Measurements from ENCODE around the gene FCN1.

FCN1 gene

DNA sequence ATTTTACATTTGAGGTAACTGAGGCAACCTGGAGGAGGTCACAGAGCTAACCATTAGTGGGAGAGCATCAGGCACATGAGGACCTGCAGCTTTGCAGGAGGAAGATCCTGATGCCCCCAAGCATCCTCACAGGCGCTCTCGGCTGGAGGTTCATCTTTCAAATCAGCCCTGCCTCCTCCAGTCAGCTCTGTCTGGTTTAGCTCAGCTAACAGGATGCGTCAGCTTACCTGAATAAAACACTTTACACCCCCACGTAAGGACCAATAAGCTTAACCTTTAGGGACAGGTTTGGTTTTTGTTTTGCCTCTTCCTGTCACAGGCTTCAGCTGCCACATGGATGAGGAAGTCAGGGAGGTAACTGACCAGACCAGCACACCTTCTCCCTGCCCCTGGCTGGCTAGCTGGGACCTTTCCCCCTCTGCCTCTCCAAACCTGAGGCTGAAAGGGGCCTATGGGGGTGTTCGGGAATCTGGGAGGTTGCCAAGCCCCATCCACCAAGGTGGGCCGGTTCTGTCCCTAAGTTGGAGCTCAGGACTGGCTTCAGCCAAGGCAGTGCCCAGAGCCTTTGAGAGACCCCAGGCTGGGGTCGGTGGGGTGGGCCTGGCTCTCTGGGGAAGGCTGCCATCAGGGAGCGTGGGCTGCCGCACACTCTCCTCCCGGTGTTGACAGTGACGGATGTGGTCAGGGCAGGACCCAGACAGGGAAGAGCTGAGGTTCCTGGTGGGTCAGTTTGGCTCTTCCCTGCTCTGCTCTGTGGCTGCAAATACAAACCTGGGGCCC lies 20.0 kb upstream of the FCN1 start:
- DNase-seq (ENCODE audit: low spot score), result no peak

DNA sequence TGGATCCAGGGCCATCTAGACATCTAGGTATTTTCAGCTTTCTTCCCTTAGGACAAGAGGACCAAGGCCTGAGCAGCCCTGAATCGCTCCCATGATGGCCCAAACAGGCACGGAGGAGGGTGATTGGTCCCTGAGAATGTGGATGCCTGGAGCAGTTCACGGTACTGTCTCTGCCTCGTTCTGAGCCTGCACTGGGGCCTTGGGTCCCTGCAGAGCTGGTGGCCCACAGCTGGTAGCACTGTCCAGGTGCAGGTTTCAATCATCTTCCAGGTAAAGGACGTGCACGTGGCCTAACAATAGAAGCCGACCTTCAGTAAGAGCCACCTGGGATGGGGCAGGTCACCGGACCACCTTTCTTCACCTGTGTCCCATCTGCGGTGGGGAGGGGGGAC lies 19.4 kb upstream of the FCN1 start:
- DNase-seq (ENCODE audit: low spot score), result no peak

DNA sequence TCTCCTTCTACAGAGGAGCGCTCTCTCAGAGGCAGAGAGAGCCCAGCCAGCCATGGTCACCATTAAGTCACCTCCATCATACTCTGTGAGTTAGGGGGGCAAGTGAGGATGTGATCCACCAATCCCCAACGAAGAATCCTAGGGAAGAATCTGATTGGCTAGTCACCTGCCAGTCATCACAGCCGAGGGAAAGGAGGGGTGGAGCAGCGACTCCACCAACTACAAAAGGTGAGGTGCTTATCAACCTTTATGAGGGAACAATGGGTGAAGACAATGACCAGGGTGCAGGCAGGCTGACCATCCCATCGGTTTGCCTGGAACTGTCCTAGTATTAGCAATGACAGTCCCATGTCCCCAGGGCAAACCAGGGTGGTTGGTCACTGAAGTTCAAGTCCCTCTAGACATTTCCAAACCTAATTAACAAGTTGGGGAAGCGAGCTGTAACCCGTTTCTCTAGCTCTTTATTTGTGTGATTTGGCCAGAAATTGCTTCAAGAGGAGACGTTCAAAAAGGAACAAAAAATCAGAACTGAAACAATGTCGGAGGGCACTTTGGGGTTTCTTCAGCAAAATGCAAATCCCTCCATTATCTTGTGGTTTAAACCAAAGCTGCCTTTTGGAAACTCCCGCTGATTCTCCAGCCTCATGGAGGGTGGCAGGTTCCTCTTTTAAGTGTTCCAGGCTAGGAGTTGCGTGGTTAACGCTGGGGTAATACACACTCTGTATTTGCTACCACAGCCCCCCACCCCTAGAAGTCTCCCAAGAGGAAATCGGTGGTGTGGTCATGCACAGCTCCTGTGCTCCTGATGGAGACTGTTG lies 18.8 kb upstream of the FCN1 start:
- DNase-seq (ENCODE audit: low spot score), result no peak

DNA sequence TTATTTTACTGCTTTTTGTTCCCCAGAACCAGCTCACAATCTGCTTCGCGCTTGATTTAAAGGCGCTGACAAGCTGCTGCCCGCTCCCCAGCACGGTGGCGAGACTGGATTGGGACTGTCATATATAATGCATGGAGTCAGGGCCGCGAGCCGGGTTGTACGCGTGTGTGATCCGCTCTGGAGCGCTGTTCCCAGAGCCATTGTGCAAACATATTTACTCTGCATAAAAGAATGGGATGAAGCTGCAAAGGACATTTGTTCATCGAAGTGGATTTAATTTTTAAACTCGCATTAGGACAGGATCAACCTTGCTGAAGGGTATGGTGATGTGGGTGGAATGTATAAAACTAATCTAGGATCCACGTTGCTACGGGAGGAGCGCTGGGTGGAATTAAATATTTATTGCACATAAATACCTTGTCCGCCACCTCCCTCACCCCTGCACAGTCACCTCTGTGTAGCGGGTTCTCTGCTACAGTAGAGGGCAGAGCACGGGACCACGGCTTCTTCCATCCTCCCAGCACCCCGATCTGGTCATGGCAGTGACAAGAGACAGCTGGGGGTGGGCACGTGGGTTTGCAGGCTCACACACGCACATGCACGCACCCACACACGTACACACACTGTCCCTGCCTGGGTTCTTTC lies 18.1 kb upstream of the FCN1 start:
- DNase-seq (ENCODE audit: low spot score), result no peak

DNA sequence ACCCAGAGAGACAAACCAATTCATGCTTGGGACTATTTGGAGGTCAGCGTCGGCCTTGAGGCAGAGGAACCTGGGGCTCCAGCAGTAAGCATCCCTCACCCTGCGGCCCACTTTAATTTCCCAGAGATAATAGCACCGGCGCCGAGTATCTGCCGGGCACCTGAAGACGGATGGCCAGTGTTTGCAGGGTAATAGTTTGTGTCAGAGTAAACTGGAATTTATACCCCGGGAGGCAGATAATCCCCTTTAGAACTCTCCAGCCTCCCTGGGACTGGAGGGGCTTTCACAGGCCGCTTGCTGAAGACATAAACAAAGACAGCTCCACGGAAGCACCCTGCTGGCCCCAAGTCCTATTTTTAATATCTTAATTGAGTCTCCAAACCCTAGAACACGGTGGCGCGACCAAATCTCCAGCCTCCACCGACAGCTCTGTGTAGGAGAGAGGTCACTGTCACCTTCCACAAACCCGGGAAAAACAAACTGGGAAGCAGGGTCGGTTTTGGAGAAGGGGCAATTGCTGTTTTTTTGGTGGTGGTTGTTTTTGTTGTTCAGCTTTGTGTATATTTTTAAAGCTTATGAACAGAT lies 17.4 kb upstream of the FCN1 start:
- no peak for DNase-seq (ENCODE audit: low spot score)

DNA sequence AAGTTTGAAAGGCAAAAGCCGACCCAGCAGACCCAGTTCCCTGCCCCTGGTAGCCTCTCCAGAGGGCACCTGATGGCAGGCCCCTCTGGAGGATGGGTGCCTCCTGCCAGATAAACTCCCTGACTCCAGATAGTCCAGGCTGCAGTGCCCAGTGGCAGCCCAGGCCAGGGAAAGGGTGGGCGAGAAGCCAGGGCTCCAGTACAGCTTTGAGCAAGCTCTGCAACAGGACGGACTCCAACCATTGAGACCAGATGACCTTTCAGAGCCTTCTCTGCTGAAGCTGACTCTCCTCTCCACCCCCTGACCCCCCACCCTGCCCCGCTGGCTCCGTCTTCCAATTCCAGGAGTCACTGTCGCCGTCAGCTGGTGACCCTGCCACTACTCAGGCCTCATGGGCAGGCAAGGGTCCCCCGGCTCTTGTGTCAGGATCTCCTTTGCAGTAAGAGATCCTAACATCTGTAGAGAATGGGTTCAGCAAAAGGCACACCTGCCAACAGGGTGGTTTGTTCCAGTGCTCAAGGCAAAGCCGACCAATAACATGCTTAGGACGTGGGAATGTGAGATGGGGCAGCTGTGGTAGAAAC lies 15.5 kb upstream of the FCN1 start:
- no peak for DNase-seq (ENCODE audit: low spot score)

DNA sequence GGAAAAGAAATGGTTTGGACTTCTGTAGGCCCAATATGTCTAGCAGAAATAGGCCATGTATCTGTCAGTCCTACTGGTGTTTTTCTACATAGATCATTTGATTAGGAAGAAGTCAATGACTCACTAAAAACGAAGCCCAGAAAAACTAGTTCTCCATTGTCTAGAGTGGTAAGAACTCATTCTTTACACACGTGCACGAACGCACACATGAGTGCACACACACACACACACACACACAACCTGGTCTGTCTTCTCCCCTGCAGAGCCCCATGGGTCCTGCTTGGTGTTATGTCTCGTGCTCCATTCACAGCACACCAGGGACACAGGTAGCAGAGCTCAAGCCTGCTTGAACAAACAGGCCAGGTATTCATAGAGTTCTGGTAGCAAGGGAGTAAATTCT lies 14.9 kb upstream of the FCN1 start:
- DNase-seq (ENCODE audit: low spot score), result no peak

DNA sequence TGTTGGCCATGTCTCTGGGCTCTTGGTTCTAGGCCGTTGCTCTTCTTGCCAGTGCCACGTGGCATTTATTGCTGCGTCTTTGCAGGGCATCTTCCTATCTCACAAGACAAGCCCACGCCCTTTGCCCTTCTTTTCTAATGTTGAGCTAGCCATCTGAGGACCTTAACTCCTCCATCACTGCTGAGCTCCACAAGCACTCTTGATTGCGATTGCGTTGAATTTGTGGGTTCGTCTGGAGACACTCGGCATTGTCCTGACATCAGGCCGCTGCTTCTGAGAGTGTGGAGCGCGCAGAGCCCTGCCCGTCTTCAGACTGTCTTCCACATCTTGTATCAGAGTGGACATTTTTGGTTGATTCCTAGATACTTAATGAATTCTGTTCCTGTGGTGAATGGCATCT lies 14.5 kb upstream of the FCN1 start:
- no peak for DNase-seq (ENCODE audit: low spot score)

DNA sequence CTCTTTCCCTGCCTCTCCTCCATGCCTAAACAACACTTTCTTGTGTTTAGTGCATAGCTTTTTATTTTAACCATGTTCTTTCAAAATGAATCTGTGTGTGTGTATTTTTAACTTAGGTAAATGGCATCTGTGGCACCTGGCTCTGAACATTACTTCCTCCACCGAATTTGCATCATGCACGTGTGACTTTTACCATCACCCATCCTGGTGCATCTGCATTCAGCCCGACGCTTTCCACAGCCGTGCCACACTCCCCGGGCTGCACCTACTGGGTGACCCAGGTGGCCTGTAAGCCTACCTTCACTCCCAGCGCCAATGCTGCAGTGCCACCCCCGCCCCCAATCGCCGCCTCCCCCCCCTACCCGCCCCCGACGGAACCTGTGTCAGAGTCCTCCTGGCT lies 12.7 kb upstream of the FCN1 start:
- no peak for DNase-seq (ENCODE audit: low spot score)

DNA sequence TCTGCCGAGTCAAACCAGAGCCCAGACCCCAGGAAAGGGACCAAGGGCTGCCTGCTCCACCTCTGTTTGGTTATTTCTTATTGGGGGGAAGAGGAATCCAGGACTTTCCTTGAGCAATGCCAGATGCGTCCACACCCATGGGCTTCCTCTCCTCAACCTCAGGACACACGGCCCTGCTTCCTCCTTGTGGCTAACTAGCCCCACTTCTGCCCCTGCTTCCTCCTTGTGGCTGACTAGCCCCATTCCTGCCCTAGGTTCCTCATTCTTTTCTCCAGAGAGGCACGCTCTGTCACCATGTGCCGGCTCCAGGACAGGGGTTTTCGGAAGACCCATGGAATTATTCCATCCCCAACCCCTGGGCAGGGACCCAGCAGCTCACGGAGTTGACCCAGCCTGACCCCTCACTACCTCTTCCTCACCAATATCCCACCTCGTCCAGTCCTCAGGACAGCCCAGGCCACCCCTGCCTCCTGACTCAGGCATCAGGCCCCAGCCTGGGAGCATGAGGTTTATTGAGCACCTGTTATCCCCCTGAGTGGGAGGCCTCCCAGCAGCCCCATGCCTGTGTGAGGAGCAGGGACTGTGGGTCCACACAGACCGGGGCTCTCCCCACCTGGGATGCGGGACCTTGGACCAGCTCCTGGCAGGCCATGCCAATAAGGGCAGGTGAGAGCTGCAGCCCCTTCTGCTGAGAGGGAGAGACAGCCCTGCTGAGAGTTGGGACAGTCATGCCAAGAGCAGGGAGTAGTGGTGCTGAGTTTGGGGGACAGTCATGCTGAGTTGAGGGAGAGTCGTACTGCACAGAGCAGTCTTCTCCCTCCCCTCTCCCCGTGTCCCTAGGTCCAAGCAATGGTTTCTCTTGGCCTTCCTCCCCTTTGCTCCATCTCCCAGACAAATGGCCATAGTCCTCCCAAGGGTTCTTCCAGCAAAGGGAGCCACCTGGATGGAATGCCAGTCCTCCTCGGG lies 11.8 kb upstream of the FCN1 start:
- no peak for DNase-seq (ENCODE audit: low spot score)

DNA sequence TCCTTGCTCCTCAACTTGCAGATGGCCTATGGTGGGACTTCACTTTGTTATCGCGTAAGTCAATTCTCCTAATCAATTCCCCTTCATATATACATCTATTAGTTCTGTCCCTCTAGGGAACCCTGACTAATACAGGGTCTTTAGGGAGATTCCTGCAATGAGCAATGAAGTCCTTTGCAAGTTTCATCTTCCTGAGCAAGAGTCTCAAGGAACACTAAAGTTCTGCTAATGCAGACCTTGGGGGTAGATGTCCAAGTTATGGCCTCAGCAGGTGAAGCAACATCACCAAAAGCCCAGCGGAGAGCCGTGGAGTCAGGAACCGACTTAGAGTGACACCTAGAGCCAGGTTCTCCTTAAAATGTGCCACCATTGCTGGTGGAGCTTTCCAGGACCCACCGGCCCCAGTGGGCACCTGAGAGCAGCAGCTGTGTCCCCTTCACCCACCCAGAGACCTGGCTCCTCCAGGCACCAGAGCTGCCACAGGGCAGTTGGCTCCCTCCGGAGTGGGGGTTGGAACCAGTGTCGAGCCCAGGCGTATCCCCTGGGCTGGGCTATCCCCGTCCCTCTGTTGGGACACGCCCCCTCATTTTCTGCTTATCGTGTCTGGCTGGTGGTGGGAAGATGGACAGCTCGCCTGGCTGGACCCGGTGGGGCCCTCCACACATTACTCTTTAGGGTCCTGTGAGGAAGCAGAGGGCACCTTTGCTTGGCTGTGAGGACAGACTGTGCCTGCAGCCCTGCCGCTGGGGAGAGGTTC lies 10.9 kb upstream of the FCN1 start:
- DNase-seq (ENCODE audit: low spot score), result no peak

DNA sequence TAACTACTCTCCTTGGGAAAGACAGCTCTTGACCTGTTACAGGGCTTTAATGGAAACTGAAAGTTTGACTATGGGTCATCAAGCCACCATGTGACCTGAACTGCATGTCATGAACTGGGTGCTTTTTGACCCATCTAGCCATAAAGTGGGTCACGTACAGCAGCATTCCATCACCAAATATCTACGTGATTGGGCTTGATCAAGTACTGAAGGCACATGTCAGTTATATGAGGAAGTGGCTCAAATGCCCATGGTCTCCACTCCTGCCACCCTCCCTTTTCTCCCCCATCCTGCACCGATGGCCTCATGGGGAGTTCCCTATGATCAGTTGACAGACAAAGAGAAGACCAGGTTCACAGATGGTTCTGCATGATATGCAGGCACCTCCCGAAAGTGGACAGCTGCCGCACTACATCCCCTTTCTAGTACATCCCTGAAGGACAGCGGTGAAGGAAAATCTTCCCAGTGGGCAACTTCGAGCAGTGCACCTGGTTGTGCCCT lies 7.3 kb upstream of the FCN1 start:
- no peak for DNase-seq (ENCODE audit: low spot score)

DNA sequence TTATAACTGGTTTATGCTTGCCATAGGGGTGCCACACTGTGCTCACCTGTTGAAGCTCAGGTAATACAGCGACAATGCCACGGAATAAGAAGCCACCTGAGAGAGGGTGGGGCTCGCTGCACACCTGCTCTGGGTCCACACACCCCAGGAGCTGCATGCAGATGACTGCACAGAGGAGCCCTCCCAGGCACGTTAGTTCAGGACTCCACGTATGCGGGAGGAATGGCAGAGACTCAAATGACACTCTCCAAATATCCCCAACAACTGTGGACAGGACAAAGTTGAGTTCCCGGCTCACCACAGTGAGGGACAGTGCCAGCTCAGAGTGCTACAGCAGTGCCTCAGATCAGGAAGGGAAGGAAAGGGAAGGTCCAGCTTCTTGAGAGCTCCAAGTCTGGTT lies 5.8 kb upstream of the FCN1 start:
- no peak for DNase-seq (ENCODE audit: low spot score)

DNA sequence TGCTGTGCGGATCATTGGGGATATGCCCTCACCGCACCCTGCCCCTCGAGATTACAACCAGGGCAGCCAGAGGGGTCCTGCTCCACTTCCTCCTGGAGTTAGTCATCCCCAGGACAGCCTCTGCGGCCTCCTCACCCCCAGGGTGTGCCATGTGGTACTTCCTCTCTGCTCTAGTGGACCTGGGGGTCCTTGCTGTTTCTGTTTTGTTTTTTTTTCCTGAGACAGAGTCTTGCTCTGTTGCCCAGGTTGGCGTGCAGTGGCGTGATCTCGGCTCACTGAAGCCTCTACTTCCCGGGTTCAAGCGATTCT lies 5.2 kb upstream of the FCN1 start:
- DNase-seq (ENCODE audit: low spot score), result no peak

DNA sequence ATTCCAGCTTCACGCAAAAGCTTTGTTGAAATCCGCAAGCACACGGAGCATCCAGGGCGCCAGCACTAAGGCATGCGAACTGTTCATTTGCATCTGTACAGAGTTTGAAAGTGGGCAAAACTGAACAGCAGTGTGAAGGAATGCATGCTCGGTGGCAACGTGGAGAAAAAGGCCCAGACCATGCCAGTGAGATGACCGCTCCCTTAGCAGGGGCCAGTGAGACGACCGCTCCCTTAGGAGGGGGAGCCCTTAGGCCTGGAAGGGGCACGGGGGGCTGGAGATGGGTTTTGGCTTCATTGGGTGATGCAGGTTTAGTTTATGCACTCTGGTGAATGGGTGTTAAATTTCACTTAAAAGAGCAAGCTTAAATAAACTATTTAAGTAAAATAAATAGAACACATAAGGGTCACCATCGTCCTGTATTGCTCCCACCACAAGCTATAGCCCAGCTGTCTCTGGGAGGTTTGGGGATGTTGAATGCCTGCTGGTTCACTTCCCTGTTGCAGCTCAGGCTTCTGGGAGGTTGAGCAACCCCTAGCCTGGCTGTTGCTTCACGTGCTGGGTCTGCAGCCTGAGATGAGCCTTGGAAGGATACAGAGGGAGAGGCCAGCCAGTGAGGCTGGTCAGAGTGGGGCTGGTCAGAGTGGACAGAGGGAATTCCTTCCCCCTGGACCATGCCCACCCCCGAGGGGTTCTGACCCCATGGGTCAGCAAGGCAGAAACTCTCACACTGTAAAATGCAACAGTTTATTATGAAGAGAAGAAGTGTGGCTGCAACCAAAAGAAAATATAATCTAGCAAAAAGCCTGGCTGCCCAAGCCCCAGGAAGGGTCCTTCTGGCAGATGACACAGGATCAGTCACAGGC lies 4.6 kb upstream of the FCN1 start:
- no peak for DNase-seq (ENCODE audit: low spot score)

DNA sequence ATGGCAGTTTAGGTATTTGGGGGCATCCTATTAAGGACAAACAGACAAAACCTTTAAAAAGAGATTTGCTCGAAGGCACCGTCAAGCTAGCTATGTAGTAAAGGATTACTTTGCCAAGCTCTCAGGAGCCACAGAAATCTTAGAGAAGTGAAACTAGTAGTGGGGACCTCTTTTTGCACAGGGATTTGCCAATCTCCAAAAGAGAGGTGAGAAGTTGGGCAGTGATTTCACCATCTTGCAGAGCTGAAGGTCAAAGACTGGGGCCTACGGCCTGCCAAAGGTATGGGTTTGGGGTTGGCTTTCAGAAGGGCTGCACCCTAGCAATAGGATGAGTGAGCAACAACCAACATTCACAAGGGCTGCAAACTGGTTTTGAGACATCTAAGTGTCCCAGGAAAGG lies 1.6 kb upstream of the FCN1 start:
- DNase-seq (ENCODE audit: low spot score), result no peak

DNA sequence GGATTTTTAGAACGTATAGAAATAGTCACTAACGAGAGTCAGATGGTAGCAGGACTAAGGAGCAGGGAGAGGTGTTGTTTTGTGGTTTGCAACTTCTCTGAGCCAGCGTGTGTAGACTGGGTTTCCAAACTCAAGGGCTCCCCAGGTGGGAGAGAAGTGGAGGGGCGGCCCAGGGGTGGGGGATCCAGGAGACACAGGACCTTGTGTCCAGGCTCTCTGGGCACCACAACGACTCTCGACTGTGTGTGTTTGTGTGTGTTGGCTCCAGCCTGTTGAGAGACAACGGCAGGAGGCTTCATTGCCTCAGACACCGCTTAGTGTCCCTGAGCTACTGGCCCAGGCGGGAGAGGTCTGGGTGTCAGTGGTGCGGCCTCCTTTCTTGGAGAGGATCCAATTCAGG lies 934 bp upstream of the FCN1 start:
- no peak for DNase-seq (ENCODE audit: low spot score)

DNA sequence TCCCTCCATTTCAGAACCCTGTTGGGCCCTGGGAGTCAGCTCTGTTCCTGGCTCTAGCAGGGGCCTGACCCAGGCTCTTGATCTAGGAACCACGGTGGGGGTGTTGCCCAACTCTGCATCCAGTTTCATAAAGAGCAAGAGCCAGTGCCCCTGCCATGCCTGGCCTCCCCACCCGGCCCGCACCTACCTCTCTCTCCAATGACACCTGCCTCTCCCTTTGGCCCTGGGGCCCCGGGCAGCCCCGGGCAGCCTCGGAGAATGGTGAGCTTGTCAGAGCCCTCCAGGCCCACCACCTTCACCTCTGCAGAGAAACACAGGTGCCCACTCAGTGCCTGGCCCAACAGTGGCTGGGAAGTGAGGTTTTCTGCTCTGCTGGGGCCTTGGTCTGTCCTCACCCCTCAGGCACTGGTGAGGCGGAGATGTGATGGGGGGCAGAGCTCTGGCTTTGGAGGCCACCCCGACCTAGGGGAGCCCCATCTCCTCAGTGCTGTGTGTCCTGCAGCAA lies 1.5 kb downstream of the FCN1 start:
- DNase-seq (ENCODE audit: low spot score), result no peak
